B cell (primary cell): ENCODE measurements around the gene PRPF39. TPM values are rescaled to one million over a fixed set of nuclear protein-coding genes. Genes with fewer than 3 reads are reported as not detected.

ENCODE experiments used
- ATAC-seq: fragments of 200-7000 bp; cut with Tn5 transposase; one replicate; pipeline ENCODE4 v1.10.0; 2021; ENCODE audit warnings: low read depth, mild to moderate bottlenecking, moderate number of reproducible peaks, moderate library complexity
- CTCF ChIA-PET: fragments of 350-600 bp; sonication (Branson Sonifier 250); formaldehyde crosslinking; loops from one replicate; lab custom pipeline; 2021; ENCODE audit warnings: antibody characterized with exemption, inconsistent platforms; lab: Charles Lee
- POLR2A ChIA-PET: fragments of 350-600 bp; sonication (Branson Sonifier 250); formaldehyde crosslinking; loops from one replicate; lab custom pipeline; 2021; ENCODE audit warnings: antibody characterized with exemption; lab: Charles Lee
- DNase-seq: peaks from one replicate; pipeline ENCODE4 v3.0.0; 2013
- H2AFZ ChIP-seq: 2 replicates; pipeline ENCODE4 v1.6.1; 2012; ENCODE audit warnings: mild to moderate bottlenecking, low read depth, low read length; ENCODE audit not compliant: insufficient read depth, poor library complexity, severe bottlenecking
- H3K27ac ChIP-seq, 2 donors: 1 replicate in 1 of 2; 2 replicates in 1 of 2; pipeline ENCODE4 v1.5.1; 2012 to 2013; ENCODE audit warnings: low read length in 2 of 2, mild to moderate bottlenecking in 2 of 2, moderate library complexity in 1 of 2
- H3K27me3 ChIP-seq, 4 experiments: fragments of 200-600 bp in 1 of 4; sonication (generic) in 1 of 4; replicated peaks in 1 of 4; 1 replicate in 2 of 4; 2 replicates in 2 of 4; pipeline versions ENCODE4 v1.6.1 to v1.7.0; 2013 to 2016; ENCODE audit warnings: low read length in 3 of 4, mild to moderate bottlenecking in 2 of 4, mixed read lengths in 1 of 4, moderate library complexity in 1 of 4; ENCODE audit not compliant: insufficient read depth in 4 of 4, control insufficient read depth in 3 of 4; ENCODE audit errors: control extremely low read depth in 1 of 4
- H3K36me3 ChIP-seq, 2 experiments: replicated peaks in 1 of 2; 1 replicate in 1 of 2; 2 replicates in 1 of 2; pipeline versions ENCODE4 v1.6.1 to v1.7.1; 2013; ENCODE audit warnings: low read length in 1 of 2; ENCODE audit not compliant: insufficient read depth in 2 of 2, control insufficient read depth in 1 of 2; ENCODE audit errors: control extremely low read depth in 1 of 2, extremely low read depth in 1 of 2
- H3K4me1 ChIP-seq, 2 donors: fragments of 200-600 bp in 1 of 2; sonication (generic) in 1 of 2; 1 replicate in 1 of 2; 2 replicates in 1 of 2; pipeline versions ENCODE4 v1.5.1 to v1.6.1; 2013 to 2017; ENCODE audit warnings: low read length in 2 of 2; ENCODE audit not compliant: control insufficient read depth in 2 of 2, insufficient read depth in 2 of 2
- H3K4me2 ChIP-seq: replicated peaks from 2 replicates; pipeline ENCODE3; 2012; ENCODE audit warnings: mild to moderate bottlenecking, low read depth, low read length; ENCODE audit not compliant: poor library complexity, severe bottlenecking
- H3K4me3 ChIP-seq, 5 experiments: fragments of 200-600 bp in 1 of 5; sonication (generic) in 1 of 5; 1 replicate in 3 of 5; 2 replicates in 2 of 5; pipeline versions ENCODE4 v1.5.1 to v1.7.0; 2011 to 2016; ENCODE audit warnings: low read length in 4 of 5, mild to moderate bottlenecking in 4 of 5, low read depth in 2 of 5, control low read depth in 1 of 5, moderate library complexity in 1 of 5; ENCODE audit not compliant: insufficient read depth in 1 of 5; ENCODE audit errors: control extremely low read depth in 1 of 5, extremely low read depth in 1 of 5
- H3K79me2 ChIP-seq: fragments of 200-600 bp; sonication (generic); one replicate; pipeline ENCODE4 v1.6.0; 2016; ENCODE audit warnings: low read length; ENCODE audit not compliant: control insufficient read depth, insufficient read depth
- H3K9ac ChIP-seq: fragments of 200-600 bp; sonication (generic); 2 replicates; pipeline ENCODE4 v1.6.1; 2017; ENCODE audit warnings: mild to moderate bottlenecking, low read length, moderate library complexity
- H3K9me3 ChIP-seq, 3 donors: one replicate each; pipeline versions ENCODE4 v1.6.1 to v1.7.1; 2013; ENCODE audit warnings: low read length in 2 of 3; ENCODE audit not compliant: control insufficient read depth in 2 of 3, insufficient read depth in 1 of 3; ENCODE audit errors: control extremely low read depth in 1 of 3
- H4K20me1 ChIP-seq: 2 replicates; pipeline ENCODE4 v1.6.0; 2012; ENCODE audit warnings: mild to moderate bottlenecking, low read length; ENCODE audit not compliant: insufficient read depth, control insufficient read depth, poor library complexity, severe bottlenecking
- H3K27ac Mint-ChIP-seq: one replicate; pipeline ENCODE4 v1.8.0; 2021; ENCODE audit warnings: mixed read lengths
- H3K27me3 Mint-ChIP-seq: one replicate; pipeline ENCODE4 v1.8.0; 2021; ENCODE audit warnings: mixed read lengths
- H3K4me1 Mint-ChIP-seq: one replicate; pipeline ENCODE4 v1.8.0; 2021; ENCODE audit warnings: mixed read lengths
- H3K4me3 Mint-ChIP-seq: one replicate; pipeline ENCODE4 v1.8.0; 2021; ENCODE audit warnings: mixed read lengths
- H3K9me3 Mint-ChIP-seq: one replicate; pipeline ENCODE4 v1.8.0; 2022; ENCODE audit warnings: mixed read lengths; ENCODE audit not compliant: insufficient read depth
- EZH2 ChIP-seq: IDR thresholded peaks from 2 replicates; pipeline ENCODE4 v1.6.1; 2012; ENCODE audit warnings: borderline replicate concordance, low read depth, mild to moderate bottlenecking, moderate library complexity, low read length; ENCODE audit not compliant: insufficient read depth, poor library complexity, severe bottlenecking
- WGBS: methylation state at CpG from one replicate; pipeline ENCODE4 v1.1.5; 2013; ENCODE audit warnings: missing lambda C conversion rate; ENCODE audit not compliant: insufficient coverage; 5-methylcytosine and 5-hydroxymethylcytosine counted together
- intact Hi-C: fragments of 100-400 bp; cut with micrococcal nuclease; formaldehyde crosslinking; loops from one replicate; pipeline ENCODE4 v1.10.0; 2022
- polyA plus RNA-seq: library from polyadenylated mRNA; depleted of rRNA; stranded (reverse); fragments of >200 nt; gene quantifications from 2 replicates; pipeline ENCODE4 v1.2.3, GENCODE V29; 2012
- total RNA-seq, 2 donors: library from RNA; stranded (reverse); fragments of 120-200 nt in 1 of 2; gene quantifications; 1 replicate in 1 of 2; 2 replicates in 1 of 2; pipeline versions ENCODE4 v1.2.3 to v1.2.4, GENCODE V29; 2013 to 2022
- TF ChIP-seq, protein P1 (sequence below): fragments of 200-600 bp; IDR thresholded peaks from one replicate; pipeline ENCODE4 v1.8.0; 2022; ENCODE audit warnings: antibody characterized with exemption, mild to moderate bottlenecking

PRPF39 gene
- total and polyA plus RNA-seq, 2 donors (not counting 1 experiment from before 2014, with no cell fraction given) = 64.8 to 72.7 TPM

DNA sequence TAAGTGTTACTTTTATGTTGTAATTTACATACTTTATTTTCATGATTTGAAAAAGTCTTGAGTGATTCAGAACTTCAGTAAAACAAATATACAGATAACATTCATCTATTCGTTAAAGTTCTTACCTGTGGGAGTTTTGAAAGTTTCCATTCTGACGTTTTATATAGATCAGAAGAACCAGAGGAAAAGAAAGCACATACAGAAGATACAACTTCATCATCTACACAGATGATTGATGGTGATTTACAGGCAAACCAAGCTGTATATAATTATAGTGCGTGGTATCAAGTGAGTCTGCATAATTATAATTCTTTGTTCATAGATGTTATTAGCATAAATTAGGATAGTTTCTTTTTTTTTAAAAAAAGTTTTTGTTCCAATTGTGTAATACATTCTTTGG, 30.4 kb downstream of the PRPF39 start:
- Mint-ChIP-seq H3K9me3 (no peaks in the 10 kb centered on the region), H3K27me3 (no peaks in the 10 kb centered on the region), H3K27ac (no peak overlapping the region), H3K4me3 (no peak overlapping the region), H3K4me1 (no peaks in the 10 kb centered on the region)
- H4K20me1 ChIP-seq = no peaks in the 10 kb centered on the region
- intact Hi-C loops = no loop called here
- no peak overlapping the region for H3K27ac ChIP-seq
- TF ChIP-seq, protein P1, sequence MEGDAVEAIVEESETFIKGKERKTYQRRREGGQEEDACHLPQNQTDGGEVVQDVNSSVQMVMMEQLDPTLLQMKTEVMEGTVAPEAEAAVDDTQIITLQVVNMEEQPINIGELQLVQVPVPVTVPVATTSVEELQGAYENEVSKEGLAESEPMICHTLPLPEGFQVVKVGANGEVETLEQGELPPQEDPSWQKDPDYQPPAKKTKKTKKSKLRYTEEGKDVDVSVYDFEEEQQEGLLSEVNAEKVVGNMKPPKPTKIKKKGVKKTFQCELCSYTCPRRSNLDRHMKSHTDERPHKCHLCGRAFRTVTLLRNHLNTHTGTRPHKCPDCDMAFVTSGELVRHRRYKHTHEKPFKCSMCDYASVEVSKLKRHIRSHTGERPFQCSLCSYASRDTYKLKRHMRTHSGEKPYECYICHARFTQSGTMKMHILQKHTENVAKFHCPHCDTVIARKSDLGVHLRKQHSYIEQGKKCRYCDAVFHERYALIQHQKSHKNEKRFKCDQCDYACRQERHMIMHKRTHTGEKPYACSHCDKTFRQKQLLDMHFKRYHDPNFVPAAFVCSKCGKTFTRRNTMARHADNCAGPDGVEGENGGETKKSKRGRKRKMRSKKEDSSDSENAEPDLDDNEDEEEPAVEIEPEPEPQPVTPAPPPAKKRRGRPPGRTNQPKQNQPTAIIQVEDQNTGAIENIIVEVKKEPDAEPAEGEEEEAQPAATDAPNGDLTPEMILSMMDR = no peak
- no peak for TF ChIP-seq EZH2
- no peaks in the 10 kb centered on the region for H3K27me3 ChIP-seq
- DNase-seq (no peak), ATAC-seq (no peak)
- H3K79me2 ChIP-seq = no peaks in the 10 kb centered on the region
- no peak overlapping the region for H3K9ac ChIP-seq
- H3K4me2 ChIP-seq = no peak overlapping the region
- no peak overlapping the region for H2AFZ ChIP-seq
- H3K4me1 ChIP-seq = no peaks in the 10 kb centered on the region
- H3K36me3 ChIP-seq = peaks cover 20 to 60% of the 10 kb centered on the region in 2 experiments
- ChIA-PET POLR2A (no interaction called here), CTCF (no interaction called here)
- H3K4me3 ChIP-seq = no peak overlapping the region
- no CpG with 5 or more reads among the region's 3 CpGs for WGBS
- no peaks in the 10 kb centered on the region for H3K9me3 ChIP-seq

DNA sequence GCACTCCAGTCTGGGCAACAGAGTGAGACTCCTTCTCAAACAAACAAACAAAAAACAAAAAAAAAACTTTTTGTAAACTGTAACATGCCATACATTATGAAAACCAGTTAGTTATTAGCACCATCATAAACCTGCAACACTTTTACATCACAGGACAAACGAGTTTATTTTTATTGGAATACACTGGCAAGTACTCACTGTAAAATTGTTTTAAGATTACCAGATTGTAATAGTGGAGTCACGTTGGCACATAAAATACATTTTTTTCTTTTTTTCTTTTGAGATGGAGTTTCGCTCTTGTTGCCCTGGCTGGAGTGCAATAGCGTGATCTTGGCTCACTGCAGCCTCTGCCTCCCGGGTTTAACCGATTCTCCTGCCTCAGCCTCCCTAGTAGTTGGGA, 34.7 kb downstream of the PRPF39 start:
- Mint-ChIP-seq H3K9me3 (peaks cover 2% of the 10 kb centered on the region), H3K4me3 (no peak overlapping the region), H3K27ac (no peak overlapping the region), H3K27me3 (no peaks in the 10 kb centered on the region), H3K4me1 (no peaks in the 10 kb centered on the region)
- H3K36me3 ChIP-seq = peaks cover 18 to 51% of the 10 kb centered on the region in 2 experiments
- intact Hi-C loops = no loop called here
- WGBS = 100% methylated on average over 4 of the region's 6 CpGs
- no peak overlapping the region for H3K27ac ChIP-seq
- no peaks in the 10 kb centered on the region for H3K27me3 ChIP-seq
- H3K4me1 ChIP-seq = no peaks in the 10 kb centered on the region
- ATAC-seq (no peak), DNase-seq (no peak)
- CTCF ChIA-PET = interaction anchor here (1.9 kb wide), 1 partner anchor 150 kb away, joined by 8 read pairs; no protein-coding TSS in a partner anchor
- POLR2A ChIA-PET = no interaction called here
- H2AFZ ChIP-seq = no peak overlapping the region
- no peak overlapping the region for H3K4me2 ChIP-seq
- H3K79me2 ChIP-seq = no peaks in the 10 kb centered on the region
- H4K20me1 ChIP-seq = no peaks in the 10 kb centered on the region
- H3K4me3 ChIP-seq = no peak overlapping the region
- TF ChIP-seq, protein P1 = no peak
- TF ChIP-seq EZH2 = no peak
- H3K9me3 ChIP-seq = no peaks in the 10 kb centered on the region
- H3K9ac ChIP-seq = no peak overlapping the region
